Mammary epithelial cell (primary cell): ENCODE results near the gene MTHFSD.

Source experiments
- CTCF ChIP-seq, 2 donors: IDR thresholded peaks in 1 of 2; conservative IDR thresholded peaks in 1 of 2; 2 replicates each; pipeline ENCODE4 v1.5.1; 2011 to 2012; ENCODE audit warnings: inconsistent platforms in 2 of 2, low read length in 2 of 2, mild to moderate bottlenecking in 2 of 2, control low read depth in 1 of 2, low read depth in 1 of 2; ENCODE audit not compliant: insufficient read depth in 1 of 2; ENCODE audit errors: extremely low read depth in 1 of 2
- EZH2 ChIP-seq: IDR thresholded peaks from 2 replicates; pipeline ENCODE4 v1.6.1; 2012; ENCODE audit warnings: low read length, inconsistent platforms, borderline replicate concordance

GRCh38 chr16:86534779-86535615 lies 20.0 kb downstream of the MTHFSD start:
- TF ChIP-seq EZH2 (no peak), CTCF (conservative IDR thresholded peaks at IDR 0.05 in 1 of 2, IDR thresholded peaks at IDR 0.05 in 1 of 2; ENCODE audit: extremely low read depth in 1 of 2, insufficient read depth in 1 of 2, low read depth in 1 of 2, low read length in 2 of 2) (no peak)
